GM12878 (cell line): ENCODE results near the gene BAZ1B. TPM values are rescaled to one million over a fixed set of nuclear protein-coding genes. Genes with fewer than 3 reads are reported as not detected.

Experiments used
- ATF7 ChIP-seq: fragments of 450-650 bp; IDR thresholded peaks from 2 replicates; pipeline ENCODE4 v1.6.1; 2016; ENCODE audit warnings: low read depth, mild to moderate bottlenecking
- BACH1 ChIP-seq: fragments of 450-650 bp; IDR thresholded peaks from 2 replicates; pipeline ENCODE4 v1.6.1; 2017; ENCODE audit warnings: mild to moderate bottlenecking, borderline replicate concordance
- CBFB ChIP-seq: IDR thresholded peaks from 2 replicates; pipeline ENCODE4 v1.6.1; 2016; ENCODE audit warnings: antibody characterized with exemption, low read depth
- GATAD2B ChIP-seq: fragments of 450-650 bp; conservative IDR thresholded peaks from 2 replicates; pipeline ENCODE4 v1.6.1; 2017; ENCODE audit warnings: low read depth, mild to moderate bottlenecking, moderate library complexity
- HDGF ChIP-seq: fragments of 450-650 bp; IDR thresholded peaks from 2 replicates; pipeline ENCODE4 v1.6.1; 2016; ENCODE audit warnings: antibody characterized with exemption
- MLLT1 ChIP-seq: fragments of 450-650 bp; IDR thresholded peaks from 2 replicates; pipeline ENCODE4 v1.6.1; 2016; ENCODE audit warnings: mild to moderate bottlenecking
- NFIC ChIP-seq: IDR thresholded peaks from 2 replicates; pipeline ENCODE4 v1.6.1; 2012; ENCODE audit warnings: low read depth, mild to moderate bottlenecking, inconsistent platforms, low read length, moderate library complexity
- NRF1 ChIP-seq: conservative IDR thresholded peaks from 2 replicates; pipeline ENCODE4 v1.6.1; 2011; ENCODE audit warnings: mild to moderate bottlenecking, low read depth, low read length, improper control_type of control experiment
- POLR2AphosphoS2 ChIP-seq: IDR thresholded peaks from 2 replicates; pipeline ENCODE4 v1.6.1; 2011; ENCODE audit warnings: low read depth, mild to moderate bottlenecking, low read length, improper control_type of control experiment, moderate library complexity
- POLR2AphosphoS5 ChIP-seq: IDR thresholded peaks from 2 replicates; pipeline ENCODE4 v1.6.1; 2011; ENCODE audit warnings: mild to moderate bottlenecking, low read length, inconsistent platforms
- RUNX3 ChIP-seq: IDR thresholded peaks from 2 replicates; pipeline ENCODE4 v1.6.1; 2012; ENCODE audit warnings: low read length, inconsistent platforms
- SMARCA5 ChIP-seq: fragments of 450-650 bp; IDR thresholded peaks from 2 replicates; pipeline ENCODE4 v1.6.1; 2017; ENCODE audit warnings: mild to moderate bottlenecking
- STAT1 ChIP-seq: fragments of 450-650 bp; conservative IDR thresholded peaks from 2 replicates; pipeline ENCODE4 v1.6.1; 2014; ENCODE audit warnings: antibody characterized with exemption, mild to moderate bottlenecking
- TCF12 ChIP-seq: IDR thresholded peaks from 2 replicates; pipeline ENCODE4 v1.6.1; 2011; ENCODE audit warnings: low read depth, mild to moderate bottlenecking, low read length
- ZBTB40 ChIP-seq: fragments of 450-650 bp; IDR thresholded peaks from 2 replicates; pipeline ENCODE4 v1.6.1; 2016; ENCODE audit warnings: mild to moderate bottlenecking, moderate library complexity, borderline replicate concordance
- ZNF217 ChIP-seq: fragments of 450-650 bp; IDR thresholded peaks from 2 replicates; pipeline ENCODE4 v1.6.1; 2017; ENCODE audit warnings: antibody characterized with exemption, mild to moderate bottlenecking
- polyA plus RNA-seq, 11 experiments: library from polyadenylated mRNA; depleted of rRNA in 4 of 11; unstranded in 6 of 11; stranded (reverse) in 5 of 11; fragments of >200 nt; fragmentation: Nextera tagmentation in 4 of 11; fragmentation: Illumina TruSeq in 1 of 11; extraction: Ambion mirVana in 4 of 11; extraction: Trizol in 1 of 11; gene quantifications; 1 replicate in 1 of 11; 2 replicates in 10 of 11; pipeline versions ENCODE4 v1.2.1 to v1.2.3, GENCODE V29; 2011 to 2016; ENCODE audit warnings: inconsistent platforms in 2 of 11, missing spikeins in 2 of 11, low read depth in 1 of 11
- total RNA-seq, 4 experiments: library from RNA; depleted of rRNA in 3 of 4; stranded (reverse); fragments of >200 nt in 3 of 4; fragmentation: Illumina TruSeq in 1 of 4; extraction: Trizol in 1 of 4; gene quantifications; 2 replicates each; pipeline versions ENCODE4 v1.2.1 to v1.2.3, GENCODE V29; 2013 to 2021

BAZ1B gene
- total and polyA plus RNA-seq, 10 of the 15 experiments (the other 5 are each of a cell fraction or from before 2014, with no cell fraction given) = 14.0 to 77.4 (median 36.2) TPM

GRCh38 chr7:73557397-73558257 lies 35.5 kb upstream of the BAZ1B start, which contains the start of gene BCL7B (continued):
- TF ChIP-seq ZBTB40 (peak; percentile 34; the same call in 1 of the 2 replicates), TCF12 (0 out of 2 replicates have a peak, but pooled peaks have one; percentile 12), HDGF (peak; percentile 49; the same call in 1 of the 2 replicates), STAT1 (0 out of 2 replicates have a peak, but pooled peaks have one; percentile 43), POLR2AphosphoS2 (peak; percentile 57; the same call in 1 of the 2 replicates), NRF1 (peak; percentile 59), CBFB (0 out of 2 replicates have a peak, but pooled peaks have one; percentile 24), RUNX3 (peak; percentile 71), SMARCA5 (peak; percentile 99), ZNF217 (no peak), MLLT1 (peak; percentile 94), GATAD2B (peak; percentile 75), POLR2AphosphoS5 (peak; percentile 72; the same call in 1 of the 2 replicates), ATF7 (no peak), BACH1 (peak; percentile 55), NFIC (no peak)
